ENCODE data around the gene RNF144A. TPM values are rescaled to one million over a fixed set of nuclear protein-coding genes. Genes with fewer than 3 reads are reported as not detected.
A peak's percentile ranks its signal among the peaks of the same experiment; 100 is the strongest.

RNF144A gene
- total RNA-seq, 1 donor from 2014 or later: 11.3 TPM

DNA sequence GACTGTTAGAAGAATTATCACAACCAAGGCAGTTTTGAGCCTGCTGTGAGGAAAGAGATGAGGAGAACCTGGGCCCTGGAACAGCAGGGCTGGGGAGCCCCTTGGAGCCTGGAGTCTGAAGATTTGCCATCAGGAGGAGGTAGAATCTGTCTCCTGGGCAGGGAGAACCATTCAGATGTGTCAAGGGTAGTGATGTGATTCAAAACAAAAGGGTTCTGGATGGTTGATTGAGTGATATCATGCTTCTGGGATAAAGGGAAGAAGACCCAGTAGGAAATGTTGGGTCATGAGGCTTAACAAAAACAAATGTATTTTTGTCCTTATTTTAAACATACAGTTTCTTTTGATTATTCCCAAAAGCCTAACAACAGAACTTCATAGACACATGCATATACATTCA lies 28.6 kb downstream of the RNF144A start:
- DNase-seq (ENCODE audit: low read depth in 2 of 2): no peak

DNA sequence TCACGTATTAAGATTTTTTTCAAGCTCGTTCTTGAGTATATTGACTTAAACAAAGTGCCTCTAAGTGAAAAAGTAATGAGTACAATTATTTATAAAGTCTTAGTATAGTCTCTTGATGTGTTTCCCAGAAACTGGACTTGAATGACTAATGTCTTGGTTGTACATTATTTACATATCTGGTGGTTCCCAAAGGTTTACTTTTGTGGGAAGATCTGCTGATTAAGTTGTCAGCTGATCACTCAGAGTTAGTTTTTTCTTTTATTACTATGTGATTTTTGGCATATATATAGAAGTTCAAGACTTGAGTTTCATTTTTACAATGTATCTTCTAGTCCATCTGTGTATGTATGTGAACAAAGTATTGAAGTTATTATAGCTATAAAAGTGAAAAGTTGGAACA lies 29.5 kb downstream of the RNF144A start:
- peak in 1 of 2 donors; percentile 53 for DNase-seq (ENCODE audit: low read depth in 2 of 2)

DNA sequence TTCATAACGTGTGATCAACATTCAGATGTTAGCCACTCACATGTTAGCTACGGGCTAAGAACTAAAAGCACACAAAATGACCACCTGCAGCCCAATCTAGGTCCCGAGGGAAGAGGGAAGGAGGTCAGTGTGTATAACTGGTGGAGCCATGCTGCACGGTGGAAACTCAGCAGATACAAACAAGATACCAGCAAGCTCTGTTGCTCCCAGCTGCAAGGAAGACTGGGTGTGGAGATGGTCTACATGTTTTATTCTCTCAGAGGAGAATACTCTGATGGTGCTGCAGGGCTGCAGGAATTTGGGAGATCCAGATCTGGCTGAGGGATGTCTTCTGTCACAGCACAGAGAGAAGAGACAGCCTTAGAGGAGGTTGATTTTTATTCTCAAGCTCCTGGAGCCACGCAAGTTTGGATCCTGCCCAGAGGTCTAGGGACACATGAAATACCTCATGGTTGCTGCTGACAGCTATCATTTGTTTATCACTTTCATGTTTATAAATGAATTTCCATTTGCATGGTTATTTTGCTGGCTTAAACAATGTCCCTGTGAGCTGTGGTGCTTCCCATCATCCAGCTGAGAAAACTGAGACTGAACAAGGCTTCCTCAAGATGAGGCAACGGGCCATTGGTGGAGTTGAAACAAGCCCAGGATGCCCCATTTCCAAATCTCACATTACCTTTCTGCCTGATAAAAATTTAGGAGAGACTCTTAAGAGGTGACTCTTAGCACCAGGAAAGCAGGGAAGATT lies 30.9 kb downstream of the RNF144A start:
- DNase-seq (ENCODE audit: low read depth in 2 of 2): no peak

DNA sequence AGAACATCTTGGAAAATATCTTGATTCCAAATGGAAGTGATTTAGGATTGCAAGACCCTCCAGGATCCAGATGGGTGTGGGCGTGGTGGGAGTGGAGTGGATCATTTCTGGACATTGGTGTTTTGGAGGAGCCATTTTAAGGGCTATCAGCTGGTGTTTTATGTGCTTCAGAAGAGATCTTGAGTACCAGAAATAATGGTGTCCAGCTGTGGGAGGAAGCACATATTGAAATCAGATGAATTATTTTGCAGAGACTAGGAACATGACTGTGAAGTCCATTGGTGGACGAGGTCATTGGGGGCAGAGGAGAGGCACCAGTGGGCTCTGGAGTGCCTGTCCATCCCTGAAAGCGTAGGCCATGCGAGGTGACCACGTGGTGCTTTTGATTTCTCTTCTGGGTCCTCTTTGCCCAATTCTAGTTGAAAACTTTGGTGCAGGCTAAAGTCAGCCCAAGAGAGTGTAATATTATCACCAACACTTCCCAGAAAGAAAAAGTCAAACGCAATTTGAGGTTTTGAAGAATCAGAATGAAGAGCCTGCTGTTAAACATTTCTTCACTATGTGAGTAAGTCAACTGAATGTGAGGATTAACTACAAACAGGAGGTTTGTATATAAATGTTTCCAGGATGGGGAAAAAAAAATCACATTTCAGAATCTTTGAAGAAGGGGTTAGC lies 31.6 kb downstream of the RNF144A start:
- no peak for DNase-seq (ENCODE audit: low read depth in 2 of 2)

DNA sequence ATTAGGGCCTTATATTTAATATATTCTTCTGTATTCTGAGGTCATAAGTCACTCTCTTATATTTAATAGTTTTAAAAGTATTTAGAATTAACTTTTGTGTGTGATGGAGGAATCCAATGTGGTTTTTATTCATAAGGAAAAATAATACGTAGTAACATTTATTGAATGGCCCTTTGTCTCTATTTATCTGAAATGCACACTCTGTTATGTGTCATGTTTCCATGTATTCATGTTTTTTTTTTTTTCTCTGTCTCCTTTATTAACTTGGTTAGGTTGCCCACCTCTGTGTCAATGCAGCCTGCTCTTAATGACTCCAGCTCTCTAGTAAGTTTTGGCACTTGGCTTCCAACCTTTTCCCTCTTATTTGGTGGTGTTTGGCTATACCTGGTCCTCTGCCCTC lies 33.8 kb downstream of the RNF144A start:
- peak in 1 of 2 donors; percentile 36 for DNase-seq (ENCODE audit: low read depth in 2 of 2)

DNA sequence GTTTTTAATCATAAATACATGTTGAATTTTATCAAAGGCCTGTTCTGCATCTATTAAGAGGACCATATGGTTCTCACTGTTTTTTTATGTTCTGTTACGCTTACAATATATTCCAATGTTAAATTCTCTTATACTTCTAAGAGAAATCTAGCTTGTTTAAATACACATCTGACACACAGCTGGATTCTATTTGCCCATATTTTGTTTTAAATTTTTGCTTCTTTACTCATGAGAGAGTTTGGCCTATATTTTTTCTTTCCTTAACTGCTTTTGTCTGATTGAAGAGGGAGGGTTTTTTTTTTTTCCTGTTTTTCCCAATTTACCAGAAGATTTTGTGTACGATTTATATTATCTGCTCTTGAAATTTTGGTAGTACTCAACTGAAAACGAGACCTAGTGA lies 34.9 kb downstream of the RNF144A start:
- no peak for DNase-seq (ENCODE audit: low read depth in 2 of 2)

DNA sequence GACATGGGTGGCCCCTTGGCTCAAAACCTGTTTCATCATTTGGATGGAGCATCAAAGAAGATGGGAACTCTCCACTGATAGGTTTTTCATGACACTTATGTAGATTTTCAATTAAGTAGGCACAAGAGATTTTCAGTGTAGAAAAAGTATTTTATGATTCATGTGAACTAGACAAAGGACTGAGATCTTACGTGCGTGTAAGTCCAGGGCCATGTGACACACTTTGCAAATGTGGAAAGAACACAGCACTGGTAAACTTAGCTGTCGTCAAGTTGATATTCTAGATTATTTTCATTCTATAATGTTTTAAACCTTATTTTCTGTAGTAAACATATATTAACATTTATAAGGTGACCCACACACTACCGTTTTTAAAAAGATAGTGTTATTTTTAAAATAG lies 37.4 kb downstream of the RNF144A start:
- no peak for DNase-seq (ENCODE audit: low read depth in 2 of 2)

DNA sequence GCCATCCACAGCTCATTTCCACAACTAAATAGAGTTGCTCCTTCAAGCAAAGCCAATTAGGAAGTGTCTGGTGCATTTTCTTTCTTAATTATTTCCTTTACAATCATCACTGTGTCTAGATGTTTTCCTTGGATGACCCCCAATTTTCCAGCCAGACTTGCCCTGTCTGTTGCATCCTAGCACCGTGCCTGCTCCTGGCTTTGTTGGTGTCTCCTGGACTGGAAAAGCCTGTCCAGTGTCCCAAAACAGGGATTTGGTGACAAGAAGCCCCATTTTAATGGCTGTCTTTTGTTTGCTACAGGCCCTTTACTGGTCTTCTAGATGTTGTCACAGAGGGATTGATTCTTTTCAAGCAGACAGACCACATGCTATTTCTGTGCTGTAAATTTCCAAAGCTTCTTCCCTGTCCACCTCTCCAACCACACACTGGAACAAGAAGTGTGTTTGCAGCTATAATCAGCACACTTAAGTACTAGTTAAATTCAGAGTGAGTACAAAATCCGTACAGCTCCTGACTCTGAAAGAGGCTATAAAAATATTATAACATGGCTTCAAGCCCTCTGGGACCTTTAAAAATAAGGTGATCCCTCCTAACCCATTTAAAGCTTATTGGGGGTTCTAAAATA lies 38.4 kb downstream of the RNF144A start:
- no peak for DNase-seq (ENCODE audit: low read depth in 2 of 2)

DNA sequence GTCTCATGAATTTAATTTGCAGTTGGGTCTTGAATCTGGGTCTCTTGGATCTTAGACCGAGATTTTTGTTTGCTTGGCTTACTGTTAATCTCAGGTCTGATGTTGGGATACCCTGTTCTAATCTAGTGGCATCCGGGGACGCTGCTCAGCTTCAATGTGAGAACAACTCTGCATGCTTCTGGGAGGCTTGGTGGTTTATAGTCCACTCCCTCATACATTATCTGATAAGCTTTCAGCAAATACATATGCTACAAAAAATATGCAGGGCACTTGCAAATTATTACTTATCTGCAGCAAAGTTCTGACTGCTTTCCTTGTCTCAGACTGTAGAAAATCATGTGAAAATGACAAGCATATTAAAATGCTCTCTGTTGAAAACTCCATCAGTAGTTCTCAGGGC lies 39.4 kb downstream of the RNF144A start:
- no peak for DNase-seq (ENCODE audit: low read depth in 2 of 2)

DNA sequence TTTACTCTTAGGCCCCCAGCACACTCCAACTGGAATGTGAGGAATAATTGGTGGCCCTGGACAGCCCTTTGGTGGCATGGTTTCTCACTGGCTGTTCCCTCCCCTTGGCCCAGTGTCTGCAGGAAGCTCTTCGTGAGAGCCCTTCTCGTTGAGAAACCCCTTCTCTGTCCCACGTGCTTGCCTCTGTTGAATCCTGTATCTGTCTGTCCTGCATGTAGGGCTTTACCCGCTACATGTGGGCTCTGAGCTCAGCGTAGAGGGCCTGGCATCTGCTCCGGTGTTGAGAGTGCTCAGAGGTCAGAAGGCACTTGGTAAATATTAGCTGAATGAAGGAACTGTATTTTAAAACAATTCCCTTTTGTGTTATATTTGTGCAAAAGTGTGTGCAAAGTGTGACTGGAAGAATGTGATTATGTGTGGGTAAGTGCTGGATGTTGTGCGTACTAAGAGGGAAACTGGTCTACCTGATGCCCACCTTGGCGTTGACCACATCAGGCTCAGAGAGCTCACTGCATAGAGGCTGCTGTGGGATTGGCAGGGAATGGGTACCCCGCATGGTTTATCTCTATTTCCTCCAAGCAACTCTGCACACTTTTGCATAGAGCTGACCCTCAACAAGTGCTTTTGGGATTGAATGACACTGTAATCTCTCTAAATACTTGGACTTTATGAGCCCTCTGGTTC lies 40.0 kb downstream of the RNF144A start:
- no peak for DNase-seq (ENCODE audit: low read depth in 2 of 2)

DNA sequence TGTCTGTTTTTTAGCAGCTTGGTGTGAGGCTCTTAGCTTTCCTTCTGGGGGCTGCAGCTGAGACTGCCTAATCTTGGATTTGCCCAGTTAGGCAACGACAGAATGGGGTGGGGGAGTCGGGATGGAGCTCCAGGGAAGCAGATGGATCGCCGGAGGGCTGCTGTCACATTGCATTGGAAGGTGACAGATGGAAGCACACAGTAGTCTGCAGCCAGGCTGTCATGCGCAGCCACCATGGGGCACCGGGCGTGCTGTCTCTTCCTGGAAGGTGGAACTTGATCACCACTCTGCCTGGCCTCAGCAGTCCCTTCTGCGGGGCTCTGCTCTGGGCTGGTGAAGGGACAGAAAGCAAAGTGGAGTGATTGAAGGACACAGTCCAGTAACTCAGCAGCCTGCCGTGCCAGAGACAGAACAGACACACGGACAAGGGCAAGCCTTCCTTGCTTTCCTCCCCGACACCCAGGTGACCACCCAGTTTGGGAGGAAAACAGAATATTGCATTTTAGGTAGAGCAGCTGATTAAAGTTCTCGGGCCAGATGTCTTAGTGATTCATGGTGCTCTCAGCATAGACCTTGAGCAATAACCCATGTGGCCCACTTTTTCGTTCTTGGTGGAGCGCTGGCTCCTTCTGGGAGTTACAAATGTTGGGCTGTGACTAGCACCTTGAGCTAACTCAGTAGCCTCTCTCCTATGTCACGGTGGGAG lies 40.9 kb downstream of the RNF144A start:
- DNase-seq (ENCODE audit: low read depth in 2 of 2): no peak

DNA sequence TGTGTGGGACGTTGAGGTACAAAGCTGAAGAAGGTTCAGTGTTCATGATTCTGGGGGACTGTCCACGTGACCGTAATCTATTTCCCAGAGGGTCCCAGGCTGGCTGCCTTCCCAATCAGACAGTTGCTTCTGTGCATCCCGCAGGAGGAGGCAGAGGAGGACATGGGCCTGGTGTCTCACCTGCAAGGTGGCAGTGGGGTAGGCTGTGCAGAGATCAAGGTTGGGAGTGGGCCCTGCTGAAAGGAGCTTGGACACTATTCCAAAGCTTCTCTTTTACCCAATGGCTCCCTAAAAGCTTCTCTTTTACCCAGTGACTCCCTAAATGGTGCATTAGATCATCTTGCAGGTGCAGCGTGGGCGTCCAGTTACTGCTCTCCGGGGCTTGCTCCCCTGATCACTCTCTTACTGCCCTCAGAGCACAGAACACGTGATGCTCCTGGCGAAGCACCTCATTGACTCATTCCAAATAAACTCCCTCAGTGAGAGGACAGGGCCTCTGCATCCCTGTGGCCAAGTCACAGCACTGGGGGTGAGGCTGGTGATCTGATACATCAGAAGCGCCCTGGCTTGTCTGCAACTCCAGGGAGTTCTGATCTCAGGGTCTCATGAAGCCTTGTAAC lies 41.5 kb downstream of the RNF144A start:
- no peak for DNase-seq (ENCODE audit: low read depth in 2 of 2)

DNA sequence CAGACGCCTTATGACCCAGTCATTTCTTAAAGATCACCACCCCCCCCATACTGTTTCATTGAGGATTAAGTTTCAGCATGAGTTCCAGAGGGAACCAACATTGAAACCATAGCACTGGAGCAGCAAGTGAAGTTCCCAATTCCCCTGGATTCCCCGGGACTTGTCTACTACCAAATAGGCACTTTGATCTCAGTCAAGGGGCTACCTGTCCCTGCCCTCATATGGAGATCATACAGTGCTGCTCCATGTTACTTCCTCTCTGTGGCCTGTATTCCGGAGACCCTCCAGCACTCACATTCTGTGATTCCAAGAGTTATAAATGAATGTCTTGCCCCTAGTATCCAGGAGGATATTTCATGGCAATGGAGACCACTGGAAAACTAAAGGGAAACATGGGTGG lies 42.5 kb downstream of the RNF144A start:
- no peak for DNase-seq (ENCODE audit: low read depth in 2 of 2)

DNA sequence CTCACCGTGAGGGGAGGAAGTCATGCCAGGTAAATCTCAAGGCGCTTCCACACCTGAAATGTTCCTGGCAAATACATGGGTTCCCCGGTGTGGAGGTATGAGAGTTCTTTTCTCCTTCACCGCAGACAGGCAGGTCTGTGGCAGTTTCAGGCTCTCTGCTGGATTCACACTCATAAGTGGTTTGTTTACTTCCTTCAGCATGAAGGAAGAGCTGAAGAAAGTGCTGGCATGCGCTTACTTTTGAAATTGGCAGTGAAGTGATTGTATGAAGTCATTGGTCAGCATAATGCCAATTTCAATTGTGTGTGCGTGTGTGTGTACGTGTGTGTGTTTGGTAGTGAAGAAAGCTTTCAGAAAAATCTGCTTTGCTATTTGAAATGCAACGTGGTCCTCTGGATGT lies 43.4 kb downstream of the RNF144A start:
- peak in 1 of 2 donors; percentile 52 for DNase-seq (ENCODE audit: low read depth in 2 of 2)

DNA sequence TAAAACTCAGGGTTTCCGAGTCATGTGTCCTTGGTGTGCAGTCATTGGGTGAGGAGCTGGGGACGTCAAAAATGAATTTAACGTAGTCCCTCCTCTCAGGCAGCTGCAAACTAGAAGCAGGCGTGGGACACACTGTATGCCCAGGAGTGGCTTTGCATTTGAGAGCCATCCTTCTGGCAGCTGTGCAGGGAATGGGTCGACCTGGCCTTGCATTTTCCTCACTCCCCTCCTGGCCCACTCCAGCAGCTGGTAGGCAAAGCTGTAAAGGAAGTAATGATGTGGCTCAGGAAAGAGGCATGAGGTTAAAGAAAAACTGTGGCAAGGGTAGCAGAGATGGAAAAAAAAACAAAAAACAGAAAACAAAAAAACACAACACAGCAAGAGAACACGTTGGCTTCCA lies 46.5 kb downstream of the RNF144A start:
- DNase-seq (ENCODE audit: low read depth in 2 of 2): no peak

DNA sequence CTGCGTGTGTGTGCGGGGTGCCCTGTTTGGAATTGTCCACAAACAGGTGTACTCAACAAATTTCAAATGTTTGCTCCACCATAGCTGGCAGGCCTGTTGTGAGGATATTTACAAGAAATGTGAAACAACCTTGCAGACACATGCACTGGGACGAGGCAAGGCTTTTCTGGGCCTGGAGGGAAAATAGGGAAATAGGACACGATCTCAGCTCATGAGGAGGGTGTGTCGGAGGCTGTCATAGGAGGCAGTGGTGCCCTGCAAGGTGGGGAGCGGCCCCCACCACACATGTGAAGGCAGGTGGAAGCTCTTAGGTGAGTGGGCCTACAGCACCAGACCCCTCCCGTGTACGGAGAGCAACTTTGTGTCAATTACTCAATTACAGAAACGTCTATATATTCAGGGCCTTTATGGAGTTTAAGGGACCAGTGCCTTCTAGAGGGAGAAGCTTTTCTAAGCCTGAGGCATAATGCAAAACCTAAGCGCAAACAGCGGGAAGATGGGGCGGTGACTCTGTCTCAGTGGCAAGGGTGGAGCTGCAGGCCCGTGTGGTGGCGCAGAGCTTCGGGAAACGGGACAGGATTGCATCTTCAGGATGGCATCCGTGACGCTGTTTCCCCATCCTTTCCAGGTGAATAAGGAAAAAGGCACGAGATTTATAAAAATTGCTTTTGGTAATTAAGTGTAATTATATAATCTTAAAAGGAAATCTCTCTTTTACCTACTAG lies 48.0 kb downstream of the RNF144A start:
- no peak for DNase-seq (ENCODE audit: low read depth in 2 of 2)

DNA sequence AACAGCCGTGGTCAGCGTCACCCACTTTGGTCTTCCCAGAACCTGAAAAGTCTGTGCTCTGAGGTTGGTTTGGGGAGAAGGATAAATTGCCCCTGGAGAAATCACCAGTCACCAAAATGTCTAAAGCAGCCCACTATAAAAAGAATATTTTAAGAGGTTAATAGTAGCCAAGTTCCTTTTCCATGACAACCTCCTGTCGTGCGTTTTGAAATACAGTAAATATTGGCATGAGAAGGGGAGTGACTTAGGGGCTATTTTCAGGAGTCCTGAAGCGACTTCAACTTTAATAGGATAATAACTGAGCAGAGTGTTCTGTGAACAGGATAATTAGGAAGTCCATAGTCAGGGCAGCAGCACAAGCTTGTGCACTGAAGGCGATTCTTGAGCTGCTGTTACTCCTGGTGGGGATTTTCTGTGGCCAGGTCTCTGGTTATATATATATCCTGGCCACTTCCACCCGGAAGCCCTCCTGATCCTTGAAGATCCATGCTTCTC lies 49.3 kb downstream of the RNF144A start:
- no peak for DNase-seq (ENCODE audit: low read depth in 2 of 2)

DNA sequence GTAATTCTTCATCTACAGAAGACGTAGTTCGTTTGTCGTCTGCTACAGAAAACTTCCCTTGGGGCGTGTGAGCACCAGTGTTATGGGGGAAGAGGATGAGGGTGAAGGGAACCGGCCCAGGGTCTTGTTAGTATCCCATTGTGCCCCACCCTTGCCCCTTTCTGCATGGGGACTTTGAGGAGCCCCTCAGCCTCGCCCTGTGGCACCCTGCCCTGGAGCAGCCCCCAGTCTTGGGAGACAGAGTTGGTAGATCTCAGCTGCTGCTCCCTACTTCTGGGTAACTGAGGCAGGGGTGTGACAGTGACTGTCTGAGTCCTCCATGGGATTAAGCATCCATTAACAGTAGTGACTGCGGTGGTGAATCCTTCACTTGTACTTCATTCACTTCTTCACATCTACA lies 50.1 kb downstream of the RNF144A start:
- no peak for DNase-seq (ENCODE audit: low read depth in 2 of 2)

DNA sequence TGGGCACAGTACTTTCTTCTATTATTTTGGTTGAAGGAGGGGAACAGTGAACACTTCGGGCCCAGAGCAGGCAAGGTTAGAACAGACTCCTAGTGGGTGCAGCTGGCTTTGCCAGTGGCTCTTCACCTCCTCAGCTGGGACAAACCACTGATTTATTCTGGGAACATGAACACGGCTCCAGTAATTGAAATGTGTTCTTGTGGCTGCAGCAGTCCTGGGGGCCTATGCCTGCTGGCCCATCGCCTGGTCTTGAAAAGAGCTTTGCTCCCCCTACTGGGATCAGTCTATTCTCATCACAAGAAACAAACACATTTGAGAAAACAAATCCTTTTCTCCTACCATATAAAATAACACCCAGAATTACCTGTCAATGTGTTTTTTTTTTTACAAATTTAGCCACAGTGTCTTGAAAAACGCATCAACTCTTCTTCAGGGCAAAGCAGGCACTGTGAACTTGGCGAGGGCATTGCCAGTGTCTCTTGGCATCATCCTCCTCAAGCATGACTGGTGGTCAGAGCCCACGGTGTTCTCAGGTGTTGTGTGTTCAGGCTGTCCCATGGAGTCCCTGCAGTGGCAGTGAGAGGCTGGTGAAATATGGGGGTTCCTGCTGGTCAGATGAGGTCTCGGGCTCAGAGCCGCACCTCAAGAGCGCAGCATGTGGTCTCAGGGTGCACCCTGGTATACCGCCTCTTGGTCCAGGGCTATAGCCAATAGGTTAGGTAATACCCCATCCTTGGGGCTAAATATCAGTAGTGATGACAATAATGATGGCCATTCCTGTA lies 51.3 kb downstream of the RNF144A start:
- no peak for DNase-seq (ENCODE audit: low read depth in 2 of 2)

DNA sequence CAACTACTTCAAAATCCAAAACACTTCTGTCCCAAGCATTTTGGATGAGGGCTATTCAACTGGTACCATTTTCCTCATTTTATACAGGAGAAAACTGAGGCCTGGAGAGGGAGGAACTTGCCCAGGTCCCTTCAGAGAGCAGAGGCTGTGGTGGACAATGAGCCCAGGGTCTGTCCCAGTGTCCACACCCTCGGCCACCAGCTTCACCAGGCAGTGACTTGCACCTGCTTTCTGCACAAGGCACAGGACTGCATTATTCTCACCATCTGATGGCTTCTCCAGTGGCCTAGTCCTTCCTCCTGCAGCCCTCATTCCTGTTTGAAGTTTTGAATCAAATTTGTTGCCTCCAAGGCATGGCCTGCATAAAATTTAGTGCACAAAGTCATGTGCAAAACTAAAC lies 53.3 kb downstream of the RNF144A start:
- no peak for DNase-seq (ENCODE audit: low read depth in 2 of 2)
